Prostate gland (tissue), 2 donors: ENCODE results near the gene CRELD1.
"Not testable (repeated sequence)": the region's sequence is repeated elsewhere in the genome, so short reads cannot be mapped to it uniquely, and the experiment has no call there.

Experiments used
- CTCF ChIP-seq, 4 experiments: fragments of 200-600 bp in 2 of 4; fragments of 450-650 bp in 2 of 4; sonication (generic) in 2 of 4; IDR thresholded peaks; 1 replicate in 3 of 4; 2 replicates in 1 of 4; pipeline ENCODE4 v1.5.1; 2016 to 2019; ENCODE audit warnings: antibody characterized with exemption in 4 of 4, mild to moderate bottlenecking in 2 of 4, moderate library complexity in 2 of 4
- POLR2A ChIP-seq: fragments of 450-650 bp; IDR thresholded peaks from one replicate; pipeline ENCODE4 v1.6.1; 2016; ENCODE audit warnings: antibody characterized with exemption, mild to moderate bottlenecking
- POLR2AphosphoS5 ChIP-seq: sonication (generic); formaldehyde crosslinking; IDR thresholded peaks from one replicate; pipeline ENCODE4 v1.6.1; 2017; ENCODE audit warnings: antibody characterized with exemption

GRCh38 chr3:9896755-9897407 is 36.8 kb upstream of the CRELD1 start:
- TF ChIP-seq CTCF (IDR thresholded peaks at IDR 0.05); POLR2A; POLR2AphosphoS5: not testable (repeated sequence)
